ENCODE measurements around the gene DHCR7. TPM values are rescaled to one million over a fixed set of nuclear protein-coding genes. Genes with fewer than 3 reads are reported as not detected.

DHCR7 gene
- total RNA-seq, 2 experiments from 2014 or later: 57.9 to 58.8 TPM

- Mint-ChIP-seq H3K27me3 (ENCODE audit: low read depth) (no peaks in the 10 kb centered on the region), H3K36me3 (ENCODE audit: low read depth) (peaks cover 51% of the 10 kb centered on the region), H3K27ac (no peak overlapping the region), H3K4me1 (ENCODE audit: low read depth) (no peaks in the 10 kb centered on the region), H3K4me3 (no peak overlapping the region), H3K9me3 (ENCODE audit: insufficient read depth) (no peaks in the 10 kb centered on the region)
- DNase-seq (no peak), ATAC-seq (no peak)
- POLR2A ChIA-PET: no interaction called here
- CTCF ChIA-PET: no interaction called here
Observed at GRCh38 chr11:71440021-71440755, 8.0 kb downstream of the DHCR7 start.

DNA sequence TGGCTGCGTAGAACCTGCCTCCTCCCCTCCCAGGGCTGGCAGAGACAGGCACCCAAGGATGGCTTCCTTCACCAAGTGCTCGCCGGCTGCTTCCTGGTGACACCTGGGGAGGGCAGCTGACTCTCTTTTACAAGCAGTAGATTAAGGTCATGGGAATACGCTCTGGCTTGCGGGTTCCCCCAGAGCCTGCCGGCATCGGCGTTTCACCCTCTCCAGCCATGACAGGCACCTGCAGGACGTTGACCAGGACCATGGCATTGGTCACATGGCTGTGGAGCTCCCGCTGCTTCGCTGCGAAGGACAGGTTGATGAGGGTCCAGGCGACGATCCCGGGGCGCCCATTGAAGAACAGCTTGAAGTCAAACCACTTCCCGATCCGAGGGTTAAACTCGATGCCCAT lies 9.5 kb downstream of the DHCR7 start:
- H3K4me1 Mint-ChIP-seq (ENCODE audit: low read depth): no peaks in the 10 kb centered on the region
- CTCF ChIA-PET: no interaction called here
- H3K27me3 Mint-ChIP-seq (ENCODE audit: low read depth): no peaks in the 10 kb centered on the region
- DNase-seq (no peak), ATAC-seq (no peak)
- H3K36me3 Mint-ChIP-seq (ENCODE audit: low read depth): peaks cover 47% of the 10 kb centered on the region
- POLR2A ChIA-PET: no interaction called here
- H3K9me3 Mint-ChIP-seq (ENCODE audit: insufficient read depth): no peaks in the 10 kb centered on the region
- no peak overlapping the region for H3K4me3 Mint-ChIP-seq
- H3K27ac Mint-ChIP-seq: no peak overlapping the region

DNA sequence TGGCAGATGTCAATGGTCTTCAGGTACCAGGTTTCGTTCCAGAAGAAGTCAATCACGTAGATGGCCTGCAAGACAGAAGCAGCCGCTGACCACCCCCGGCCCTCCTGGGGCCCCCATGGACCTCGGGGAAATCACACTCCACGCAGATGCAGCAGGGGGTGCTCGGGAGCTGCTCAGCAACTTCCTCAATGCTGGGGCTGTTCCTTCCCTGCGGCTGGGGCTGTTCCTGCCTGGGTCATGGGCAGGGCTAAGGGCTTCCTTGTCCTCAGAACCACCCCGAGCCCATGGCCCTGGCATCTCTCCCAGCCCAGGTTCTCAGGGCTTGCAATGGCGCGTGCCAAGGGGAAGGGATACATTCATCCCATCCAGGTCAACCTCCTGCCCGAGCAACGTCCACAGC lies 10.3 kb downstream of the DHCR7 start:
- Mint-ChIP-seq H3K27me3 (ENCODE audit: low read depth) (no peaks in the 10 kb centered on the region), H3K4me1 (ENCODE audit: low read depth) (no peaks in the 10 kb centered on the region), H3K4me3 (no peak overlapping the region), H3K27ac (no peak overlapping the region), H3K36me3 (ENCODE audit: low read depth) (peaks cover 39% of the 10 kb centered on the region), H3K9me3 (ENCODE audit: insufficient read depth) (no peaks in the 10 kb centered on the region)
- POLR2A ChIA-PET: no interaction called here
- no peak for DNase-seq
- ATAC-seq: no peak
- CTCF ChIA-PET: no interaction called here

- H3K4me1 Mint-ChIP-seq (ENCODE audit: low read depth): no peaks in the 10 kb centered on the region
- DNase-seq (no peak), ATAC-seq (no peak)
- no peaks in the 10 kb centered on the region for H3K27me3 Mint-ChIP-seq (ENCODE audit: low read depth)
- H3K9me3 Mint-ChIP-seq (ENCODE audit: insufficient read depth): no peaks in the 10 kb centered on the region
- no peak overlapping the region for H3K4me3 Mint-ChIP-seq
- peaks cover 36% of the 10 kb centered on the region for H3K36me3 Mint-ChIP-seq (ENCODE audit: low read depth)
- POLR2A ChIA-PET: no interaction called here
- H3K27ac Mint-ChIP-seq: no peak overlapping the region
- CTCF ChIA-PET: no interaction called here
Observed at GRCh38 chr11:71437399-71437798, 10.8 kb downstream of the DHCR7 start.

DNA sequence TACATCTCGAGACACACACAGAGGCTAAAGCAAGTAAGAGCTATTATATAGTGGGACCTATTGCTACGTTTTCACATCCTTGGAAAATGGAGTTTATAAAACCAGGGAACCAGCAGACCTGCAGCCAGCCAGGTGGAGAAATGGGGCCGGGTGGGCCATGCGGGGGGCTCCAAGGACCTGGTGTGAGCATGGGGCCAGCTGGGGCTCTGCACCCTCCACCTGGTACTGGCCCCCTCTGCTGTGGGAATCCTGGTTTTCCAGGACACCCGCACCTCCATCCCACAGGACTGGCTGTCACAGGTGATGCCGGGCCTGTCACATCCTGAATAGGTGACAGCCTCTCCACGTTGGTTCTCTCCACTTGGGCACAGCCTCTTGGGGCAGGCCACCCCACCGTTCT lies 11.3 kb downstream of the DHCR7 start:
- DNase-seq (no peak), ATAC-seq (no peak)
- Mint-ChIP-seq H3K27ac (no peak overlapping the region), H3K9me3 (ENCODE audit: insufficient read depth) (no peaks in the 10 kb centered on the region), H3K4me3 (no peak overlapping the region), H3K27me3 (ENCODE audit: low read depth) (no peaks in the 10 kb centered on the region), H3K4me1 (ENCODE audit: low read depth) (no peaks in the 10 kb centered on the region), H3K36me3 (ENCODE audit: low read depth) (peaks cover 32% of the 10 kb centered on the region)
- CTCF ChIA-PET: no interaction called here
- POLR2A ChIA-PET: no interaction called here

GRCh38 chr11:71435278-71435951 lies 12.8 kb downstream of the DHCR7 start:
- Mint-ChIP-seq H3K27ac (no peak overlapping the region), H3K27me3 (ENCODE audit: low read depth) (no peaks in the 10 kb centered on the region), H3K9me3 (ENCODE audit: insufficient read depth) (no peaks in the 10 kb centered on the region), H3K4me1 (ENCODE audit: low read depth) (no peaks in the 10 kb centered on the region), H3K36me3 (ENCODE audit: low read depth) (peaks cover 28% of the 10 kb centered on the region), H3K4me3 (no peak overlapping the region)
- DNase-seq (no peak), ATAC-seq (no peak)
- POLR2A ChIA-PET: no interaction called here
- CTCF ChIA-PET: no interaction called here

- CTCF ChIA-PET: no interaction called here
Observed at GRCh38 chr11:71434576-71435130, 13.5 kb downstream of the DHCR7 start.

DNA sequence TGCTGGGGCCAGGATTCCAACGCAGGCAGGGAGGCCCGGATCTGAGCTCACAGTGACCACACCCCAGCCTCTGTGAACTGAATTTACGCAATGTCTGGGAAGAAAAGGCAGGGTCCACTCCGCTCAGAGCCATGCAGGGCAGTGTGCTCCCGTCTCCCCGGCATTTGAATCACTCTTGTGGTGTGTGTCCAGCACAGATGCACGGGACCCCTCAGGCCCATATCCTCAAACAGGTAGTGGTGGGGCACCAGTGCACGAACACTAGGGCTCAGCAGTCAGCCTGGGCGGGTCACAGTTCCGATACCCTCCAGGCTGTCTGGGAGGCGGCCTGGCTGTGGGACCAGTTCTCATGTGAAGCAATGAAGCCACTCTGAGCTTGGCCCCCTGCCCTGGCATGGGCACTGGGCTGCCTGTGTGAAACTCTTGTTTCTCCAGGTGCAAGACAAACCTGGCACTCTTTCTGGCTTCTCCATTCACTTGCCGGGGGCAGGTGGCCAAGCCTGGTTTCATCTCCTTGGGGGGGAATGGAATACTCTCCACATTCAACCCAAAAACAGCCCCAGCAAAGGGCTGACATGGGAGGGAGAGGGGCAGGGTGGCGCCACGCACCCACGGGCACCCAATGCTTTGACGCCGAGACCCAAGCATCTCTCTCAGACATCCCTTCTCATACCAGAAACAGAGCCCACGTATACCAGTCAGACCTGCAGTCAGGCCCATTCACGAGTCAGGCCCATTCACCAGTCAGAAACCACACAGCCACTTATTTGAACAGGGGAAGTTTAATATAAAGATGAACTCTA lies 14.3 kb downstream of the DHCR7 start:
- Mint-ChIP-seq H3K36me3 (ENCODE audit: low read depth) (peaks cover 18% of the 10 kb centered on the region), H3K27me3 (ENCODE audit: low read depth) (no peaks in the 10 kb centered on the region), H3K4me1 (ENCODE audit: low read depth) (peaks cover 8% of the 10 kb centered on the region), H3K4me3 (no peak overlapping the region), H3K9me3 (ENCODE audit: insufficient read depth) (no peaks in the 10 kb centered on the region), H3K27ac (no peak overlapping the region)
- ATAC-seq (no peak), DNase-seq (no peak)
- POLR2A ChIA-PET: no interaction called here
- CTCF ChIA-PET: no interaction called here

More at GRCh38 chr11:71434576-71435130, 13.5 kb downstream of the DHCR7 start:
- no peak overlapping the region for H3K4me3 Mint-ChIP-seq
- peaks cover 1% of the 10 kb centered on the region for H3K4me1 Mint-ChIP-seq (ENCODE audit: low read depth)
- ATAC-seq: no peak
- DNase-seq: no peak
- H3K27ac Mint-ChIP-seq: no peak overlapping the region
- H3K27me3 Mint-ChIP-seq (ENCODE audit: low read depth): no peaks in the 10 kb centered on the region
- peaks cover 21% of the 10 kb centered on the region for H3K36me3 Mint-ChIP-seq (ENCODE audit: low read depth)
- H3K9me3 Mint-ChIP-seq (ENCODE audit: insufficient read depth): no peaks in the 10 kb centered on the region
- POLR2A ChIA-PET: no interaction called here

DNA sequence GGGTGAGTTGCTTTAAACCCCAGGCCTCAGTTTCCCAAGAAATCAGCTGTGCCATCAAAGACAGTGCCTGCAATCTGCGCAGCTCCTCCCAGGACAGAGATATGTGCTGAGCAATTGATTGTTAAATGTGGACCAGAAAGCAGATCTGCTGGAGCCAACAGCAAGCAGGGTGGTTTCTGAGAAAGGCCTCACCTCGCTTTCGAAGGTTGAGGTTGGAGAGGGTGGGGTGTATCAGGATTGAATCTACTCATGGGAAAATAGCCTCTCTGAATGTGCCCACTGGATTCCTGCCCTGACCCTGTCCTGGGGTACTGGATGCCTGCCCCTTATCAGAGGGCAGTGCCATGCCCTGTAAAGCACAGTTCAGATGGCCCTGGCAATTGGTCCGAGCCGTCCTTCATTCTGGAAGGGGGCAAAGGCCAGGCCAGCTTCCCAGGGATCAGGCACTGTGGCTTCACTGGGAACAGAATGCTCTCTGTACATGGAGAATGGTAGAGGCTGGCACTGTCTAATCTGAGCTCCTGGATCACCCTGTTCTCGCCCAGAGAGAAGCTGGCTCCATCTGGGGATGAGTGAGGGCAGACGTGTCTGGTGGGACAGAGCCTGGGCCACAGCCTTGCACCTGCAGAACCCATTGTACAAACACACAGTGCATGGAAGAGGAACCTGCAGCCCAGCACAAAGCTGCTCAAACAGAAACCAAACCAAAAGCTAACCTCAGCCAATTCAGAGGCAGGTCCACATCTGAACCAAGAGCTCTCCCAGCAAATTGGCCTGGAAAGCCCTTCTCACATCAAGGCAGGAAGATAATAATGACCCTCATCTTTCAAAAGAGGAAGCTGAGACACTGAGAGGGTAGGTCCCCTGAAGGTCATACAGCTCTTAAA lies 15.2 kb downstream of the DHCR7 start:
- CTCF ChIA-PET: no interaction called here
- Mint-ChIP-seq H3K4me1 (ENCODE audit: low read depth) (peaks cover 8% of the 10 kb centered on the region), H3K4me3 (no peak overlapping the region), H3K36me3 (ENCODE audit: low read depth) (peaks cover 13% of the 10 kb centered on the region), H3K27me3 (ENCODE audit: low read depth) (no peaks in the 10 kb centered on the region), H3K27ac (no peak overlapping the region), H3K9me3 (ENCODE audit: insufficient read depth) (no peaks in the 10 kb centered on the region)
- ATAC-seq: no peak
- POLR2A ChIA-PET: no interaction called here
- DNase-seq: no peak

DNA sequence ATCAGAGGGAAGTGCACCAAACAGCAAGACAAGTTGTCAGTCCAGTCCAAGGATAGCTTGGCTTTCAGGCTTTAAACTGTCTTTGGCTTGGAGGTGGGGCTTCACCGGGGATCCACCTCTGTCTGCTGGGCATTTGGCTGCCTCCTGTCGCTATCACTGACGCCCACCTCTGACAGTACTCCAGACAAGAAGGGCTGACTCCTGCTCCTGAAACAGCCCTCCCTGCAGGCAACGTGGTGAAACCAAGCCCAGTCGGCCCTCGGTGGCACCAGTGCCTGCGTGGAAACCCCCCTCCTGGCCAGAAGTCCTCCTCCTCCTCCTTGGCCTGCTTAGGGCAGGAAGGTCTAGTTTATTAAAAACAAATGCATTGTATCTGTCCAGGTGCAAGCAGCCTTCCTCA lies 16.9 kb downstream of the DHCR7 start:
- Mint-ChIP-seq H3K27ac (no peak overlapping the region), H3K4me3 (no peak overlapping the region), H3K4me1 (ENCODE audit: low read depth) (peaks cover 8% of the 10 kb centered on the region), H3K27me3 (ENCODE audit: low read depth) (no peaks in the 10 kb centered on the region), H3K36me3 (ENCODE audit: low read depth) (peaks cover 11% of the 10 kb centered on the region), H3K9me3 (ENCODE audit: insufficient read depth) (no peaks in the 10 kb centered on the region)
- no peak for DNase-seq
- ChIA-PET POLR2A (no interaction called here), CTCF (no interaction called here)
- ATAC-seq: no peak

DNA sequence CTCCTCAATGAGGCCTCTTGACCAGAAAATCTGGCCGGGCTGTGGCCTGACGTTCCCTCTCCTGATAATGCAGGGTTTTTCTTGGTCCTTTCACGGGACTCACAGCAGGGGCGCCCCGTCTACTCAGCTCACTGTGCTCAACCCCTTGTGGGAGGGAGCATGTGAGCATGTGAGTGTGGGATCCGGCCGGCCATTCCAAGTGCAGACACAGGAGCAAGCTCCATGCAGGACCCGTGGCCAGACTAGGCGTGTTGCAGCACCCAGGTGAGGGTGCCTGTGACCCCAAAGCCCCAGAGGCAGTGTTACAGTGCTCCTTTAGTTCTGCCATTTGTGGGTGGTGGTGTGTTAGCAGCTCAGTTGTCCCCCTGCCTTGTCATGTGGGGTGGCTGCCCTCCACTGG lies 18.0 kb downstream of the DHCR7 start:
- ChIA-PET POLR2A (no interaction called here), CTCF (no interaction called here)
- H3K9me3 Mint-ChIP-seq (ENCODE audit: insufficient read depth): no peaks in the 10 kb centered on the region
- H3K4me1 Mint-ChIP-seq (ENCODE audit: low read depth): peaks cover 8% of the 10 kb centered on the region
- ATAC-seq (no peak), DNase-seq (no peak)
- H3K27ac Mint-ChIP-seq: no peak overlapping the region
- no peak overlapping the region for H3K4me3 Mint-ChIP-seq
- peaks cover 7% of the 10 kb centered on the region for H3K36me3 Mint-ChIP-seq (ENCODE audit: low read depth)
- H3K27me3 Mint-ChIP-seq (ENCODE audit: low read depth): no peaks in the 10 kb centered on the region

All from activated CD8-positive, alpha-beta T cell treated with anti-CD3 and anti-CD28 coated beads, Interleukin-2, amount 10 ng/mL, durations not matched to agents 7 days and 5 days (primary cell).